ENCODE measurements around the gene STEAP1. TPM values are rescaled to one million over a fixed set of nuclear protein-coding genes. Genes with fewer than 3 reads are reported as not detected.
"Not testable (repeated sequence)": the region's sequence is repeated elsewhere in the genome, so short reads cannot be mapped to it uniquely, and the experiment has no call there.

STEAP1 gene
- total RNA-seq, 1 donor from 2014 or later, result 1.2 TPM

GRCh38 chr7:90180011-90180585 lies 25.8 kb downstream of the STEAP1 start:
- Histone ChIP-seq H3K27me3 (ENCODE audit: low read depth) (no peaks in the 10 kb centered on the region), H3K27ac (replicated peaks) (no peak overlapping the region)

GRCh38 chr7:90180649-90181048 lies 26.4 kb downstream of the STEAP1 start:
- H3K36me3 ChIP-seq, result no peaks in the 10 kb centered on the region
- no peak overlapping the region for H3K27ac ChIP-seq (replicated peaks)
- H3K4me1 ChIP-seq, result no peaks in the 10 kb centered on the region
- no peak for TF ChIP-seq CTCF (IDR thresholded peaks at IDR 0.05; ENCODE audit: borderline replicate concordance)
- H3K4me3 ChIP-seq, result no peak overlapping the region
- H3K27me3 ChIP-seq (ENCODE audit: low read depth), result no peaks in the 10 kb centered on the region
- H3K9me3 ChIP-seq (replicated peaks), result no peaks in the 10 kb centered on the region
- intact Hi-C loops (cut with micrococcal nuclease), result no loop called here
- no peak for DNase-seq

More at GRCh38 chr7:90180011-90180585, 25.8 kb downstream of the STEAP1 start:
- no peaks in the 10 kb centered on the region for H3K4me1 ChIP-seq
- H3K4me3 ChIP-seq, result no peak overlapping the region
- no peak for DNase-seq
- intact Hi-C loops (cut with micrococcal nuclease), result no loop called here
- no peaks in the 10 kb centered on the region for H3K9me3 ChIP-seq (replicated peaks)
- no peak for TF ChIP-seq CTCF (IDR thresholded peaks at IDR 0.05; ENCODE audit: borderline replicate concordance)
- H3K36me3 ChIP-seq, result no peaks in the 10 kb centered on the region

- Histone ChIP-seq H3K27ac (replicated peaks) (no peak overlapping the region), H3K4me1 (no peaks in the 10 kb centered on the region), H3K9me3 (replicated peaks) (peaks cover 4% of the 10 kb centered on the region), H3K36me3 (no peaks in the 10 kb centered on the region), H3K27me3 (ENCODE audit: low read depth) (no peaks in the 10 kb centered on the region), H3K4me3 (no peak overlapping the region)
- TF ChIP-seq CTCF (IDR thresholded peaks at IDR 0.05; ENCODE audit: borderline replicate concordance), result no peak
- intact Hi-C loops (cut with micrococcal nuclease), result no loop called here
- no peak for DNase-seq
Observed at GRCh38 chr7:90181485-90181884, 27.2 kb downstream of the STEAP1 start.

GRCh38 chr7:90186290-90186689 lies 32.0 kb downstream of the STEAP1 start:
- H3K9me3 ChIP-seq (replicated peaks); intact Hi-C loops (cut with micrococcal nuclease); H3K27ac ChIP-seq (replicated peaks); H3K4me1 ChIP-seq; H3K36me3 ChIP-seq; DNase-seq; H3K27me3 ChIP-seq (ENCODE audit: low read depth); H3K4me3 ChIP-seq: not testable (repeated sequence)

GRCh38 chr7:90187507-90188050 lies 33.3 kb downstream of the STEAP1 start:
- H3K9me3 ChIP-seq (replicated peaks), result peaks cover 14% of the 10 kb centered on the region
- intact Hi-C loops (cut with micrococcal nuclease), result no loop called here
- H3K4me1 ChIP-seq, result no peaks in the 10 kb centered on the region
- DNase-seq, result no peak
- H3K4me3 ChIP-seq, result no peak overlapping the region
- no peaks in the 10 kb centered on the region for H3K27me3 ChIP-seq (ENCODE audit: low read depth)
- H3K36me3 ChIP-seq, result no peaks in the 10 kb centered on the region
- no peak overlapping the region for H3K27ac ChIP-seq (replicated peaks)
- no peak for TF ChIP-seq CTCF (IDR thresholded peaks at IDR 0.05; ENCODE audit: borderline replicate concordance)

- Histone ChIP-seq H3K27me3 (ENCODE audit: low read depth) (no peaks in the 10 kb centered on the region), H3K9me3 (replicated peaks) (peaks cover 14% of the 10 kb centered on the region), H3K4me3 (no peak overlapping the region), H3K27ac (replicated peaks) (no peak overlapping the region), H3K4me1 (no peaks in the 10 kb centered on the region), H3K36me3 (no peaks in the 10 kb centered on the region)
- DNase-seq, result no peak
- no peak for TF ChIP-seq CTCF (IDR thresholded peaks at IDR 0.05; ENCODE audit: borderline replicate concordance)
- intact Hi-C loops (cut with micrococcal nuclease), result no loop called here
Observed at GRCh38 chr7:90188281-90188680, 34.0 kb downstream of the STEAP1 start.
